Peyer's patch (tissue), 4 donors: ENCODE results near the gene TGFB2. TPM values are rescaled to one million over a fixed set of nuclear protein-coding genes. Genes with fewer than 3 reads are reported as not detected.

Source experiments
- DNase-seq, 3 donors: peaks; one replicate each; pipeline ENCODE4 v3.0.0-alpha.2; 2017 to 2019
- H3K27ac ChIP-seq, 4 donors: fragments of 200-600 bp; sonication (generic); one replicate each; pipeline ENCODE4 v1.5.1; 2016 to 2019
- H3K27me3 ChIP-seq, 2 donors: fragments of 200-600 bp; sonication (generic); one replicate each; pipeline ENCODE4 v1.5.1; 2019
- H3K36me3 ChIP-seq, 3 donors: fragments of 200-600 bp; sonication (generic); one replicate each; pipeline ENCODE4 v1.5.1; 2016 to 2019
- H3K4me1 ChIP-seq, 4 donors: fragments of 200-600 bp; sonication (generic); one replicate each; pipeline ENCODE4 v1.5.1; 2016 to 2019
- H3K4me3 ChIP-seq, 4 donors: fragments of 200-600 bp; sonication (generic); 1 replicate in 3 of 4; 2 replicates in 1 of 4; pipeline ENCODE4 v1.5.1; 2016 to 2019; ENCODE audit warnings: mild to moderate bottlenecking in 1 of 4
- H3K9me3 ChIP-seq, 4 donors: fragments of 200-600 bp; sonication (generic); one replicate each; pipeline ENCODE4 v1.5.1; 2016 to 2019; ENCODE audit warnings: mild to moderate bottlenecking in 1 of 4
- POLR2A ChIP-seq, 2 donors: fragments of 450-650 bp; IDR thresholded peaks; one replicate each; pipeline ENCODE4 v1.5.1; 2017; ENCODE audit warnings: antibody characterized with exemption in 2 of 2, mild to moderate bottlenecking in 2 of 2, moderate library complexity in 2 of 2
- total RNA-seq, 4 donors: library from RNA; depleted of rRNA; stranded (reverse); fragments of >200 nt; gene quantifications; one replicate each; pipeline ENCODE4 v1.1.0, GENCODE V29; 2016
- TF ChIP-seq, protein P1 (sequence below), 6 experiments: fragments of 450-650 bp in 4 of 6; fragments of 200-600 bp in 2 of 6; sonication (generic) in 1 of 6; IDR thresholded peaks; one replicate each; pipeline ENCODE4 v1.5.1; 2017 to 2019; ENCODE audit warnings: antibody characterized with exemption in 6 of 6, mild to moderate bottlenecking in 3 of 6, moderate library complexity in 1 of 6

Gene TGFB2
- total RNA-seq, 4 donors from 2014 or later = 0.28 to 1.7 (median 0.54) TPM; not detected in 1

DNA sequence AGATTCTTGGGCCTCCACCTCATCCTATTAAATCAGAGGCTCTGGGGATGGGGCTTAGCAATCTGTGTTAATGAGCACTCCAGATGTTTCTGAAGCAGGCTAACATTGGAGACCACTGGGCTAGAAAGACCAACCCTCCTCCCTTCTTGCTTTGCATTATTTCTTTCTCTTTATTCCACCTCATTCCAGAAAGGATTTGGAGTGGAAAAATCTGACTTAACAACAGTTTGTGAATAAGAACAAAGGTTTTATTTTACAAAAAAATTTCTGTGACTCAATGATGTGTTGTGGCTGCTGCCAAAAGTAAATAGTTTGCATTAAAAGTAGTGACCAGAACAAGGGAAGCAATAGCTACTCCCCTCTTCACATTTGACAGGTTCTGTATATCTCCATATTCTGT lies 79.4 kb downstream of the TGFB2 start:
- Histone ChIP-seq H3K36me3 (no peaks in the 10 kb centered on the region), H3K4me1 (no peaks in the 10 kb centered on the region), H3K9me3 (no peaks in the 10 kb centered on the region), H3K27ac (no peak overlapping the region), H3K27me3 (no peaks in the 10 kb centered on the region), H3K4me3 (no peak overlapping the region)
- no peak for DNase-seq
- TF ChIP-seq POLR2A (IDR thresholded peaks at IDR 0.05) = no peak
- TF ChIP-seq, protein P1, sequence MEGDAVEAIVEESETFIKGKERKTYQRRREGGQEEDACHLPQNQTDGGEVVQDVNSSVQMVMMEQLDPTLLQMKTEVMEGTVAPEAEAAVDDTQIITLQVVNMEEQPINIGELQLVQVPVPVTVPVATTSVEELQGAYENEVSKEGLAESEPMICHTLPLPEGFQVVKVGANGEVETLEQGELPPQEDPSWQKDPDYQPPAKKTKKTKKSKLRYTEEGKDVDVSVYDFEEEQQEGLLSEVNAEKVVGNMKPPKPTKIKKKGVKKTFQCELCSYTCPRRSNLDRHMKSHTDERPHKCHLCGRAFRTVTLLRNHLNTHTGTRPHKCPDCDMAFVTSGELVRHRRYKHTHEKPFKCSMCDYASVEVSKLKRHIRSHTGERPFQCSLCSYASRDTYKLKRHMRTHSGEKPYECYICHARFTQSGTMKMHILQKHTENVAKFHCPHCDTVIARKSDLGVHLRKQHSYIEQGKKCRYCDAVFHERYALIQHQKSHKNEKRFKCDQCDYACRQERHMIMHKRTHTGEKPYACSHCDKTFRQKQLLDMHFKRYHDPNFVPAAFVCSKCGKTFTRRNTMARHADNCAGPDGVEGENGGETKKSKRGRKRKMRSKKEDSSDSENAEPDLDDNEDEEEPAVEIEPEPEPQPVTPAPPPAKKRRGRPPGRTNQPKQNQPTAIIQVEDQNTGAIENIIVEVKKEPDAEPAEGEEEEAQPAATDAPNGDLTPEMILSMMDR (IDR thresholded peaks at IDR 0.05) = no peak

DNA sequence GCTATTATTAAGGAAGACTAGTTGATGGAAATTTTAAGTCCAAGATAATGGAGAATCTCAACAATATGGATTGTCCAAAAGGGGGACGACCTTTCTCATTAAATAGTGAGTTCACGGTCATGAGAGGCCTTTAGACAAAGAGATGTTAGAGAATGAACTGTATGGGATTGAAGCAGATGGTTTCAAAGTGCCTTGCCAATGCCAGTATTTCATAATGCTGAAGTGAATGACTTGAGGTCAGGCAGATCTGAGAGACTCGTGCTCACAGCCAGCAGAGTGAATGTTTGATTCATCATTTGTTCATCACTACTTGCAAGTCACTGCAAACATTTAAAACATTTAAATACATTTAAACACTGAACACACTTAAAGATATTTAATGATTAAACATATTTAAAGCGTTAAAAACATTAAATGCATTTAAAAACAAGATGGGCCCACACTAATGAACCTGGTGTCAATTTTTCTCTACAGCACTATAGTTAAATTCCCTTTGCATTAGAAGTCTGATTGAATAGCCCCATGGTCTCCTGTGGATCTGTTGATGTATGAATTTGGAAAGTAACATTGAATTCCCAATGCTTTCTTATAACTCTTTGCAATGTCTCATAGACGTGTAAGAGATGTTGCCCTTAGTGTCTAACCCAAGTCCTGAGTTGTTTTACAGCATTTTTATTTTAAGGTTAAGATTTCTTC lies 80.7 kb downstream of the TGFB2 start:
- Histone ChIP-seq H3K4me1 (no peaks in the 10 kb centered on the region), H3K36me3 (no peaks in the 10 kb centered on the region), H3K27me3 (no peaks in the 10 kb centered on the region), H3K27ac (no peak overlapping the region), H3K4me3 (no peak overlapping the region), H3K9me3 (no peaks in the 10 kb centered on the region)
- DNase-seq = no peak
- no peak for TF ChIP-seq POLR2A (IDR thresholded peaks at IDR 0.05)
- TF ChIP-seq, protein P1 (IDR thresholded peaks at IDR 0.05) = no peak

DNA sequence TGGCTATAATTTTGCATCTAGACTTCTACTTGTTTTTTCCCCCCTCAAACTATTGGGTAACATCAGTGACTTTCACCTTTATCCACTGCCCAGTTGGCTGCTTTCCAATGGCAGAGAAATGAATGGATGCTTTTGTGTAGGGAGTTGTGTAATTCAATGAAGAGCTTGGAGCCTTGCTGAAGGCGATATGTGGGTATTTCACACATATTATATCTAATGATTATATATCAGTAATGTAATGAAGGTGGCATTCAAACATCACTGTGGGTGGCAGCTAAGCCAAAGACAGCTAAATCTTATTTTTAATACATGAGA lies 81.2 kb downstream of the TGFB2 start:
- Histone ChIP-seq H3K4me1 (no peaks in the 10 kb centered on the region), H3K36me3 (no peaks in the 10 kb centered on the region), H3K9me3 (no peaks in the 10 kb centered on the region), H3K4me3 (no peak overlapping the region), H3K27me3 (no peaks in the 10 kb centered on the region), H3K27ac (no peak overlapping the region)
- TF ChIP-seq POLR2A (IDR thresholded peaks at IDR 0.05) = no peak
- TF ChIP-seq, protein P1 (IDR thresholded peaks at IDR 0.05) = no peak
- no peak for DNase-seq

DNA sequence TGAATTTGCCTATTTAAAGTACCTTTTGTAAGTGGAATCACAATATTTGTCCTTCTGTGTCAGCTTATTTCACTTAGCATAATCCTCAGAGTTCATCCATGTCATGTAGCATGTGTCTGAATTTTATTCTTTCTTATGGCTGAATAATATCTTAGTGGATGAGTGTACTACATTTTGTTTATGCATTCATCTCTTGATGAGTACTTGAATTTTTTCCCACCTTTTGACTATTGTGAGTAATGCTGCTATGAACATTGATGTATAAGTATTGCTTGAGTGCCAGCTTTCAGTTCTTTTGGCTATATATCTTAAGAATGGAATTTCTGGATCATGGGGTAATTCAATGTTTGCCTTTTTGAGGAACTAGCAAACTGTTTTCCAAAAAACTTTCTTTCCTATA lies 84.2 kb downstream of the TGFB2 start:
- DNase-seq = no peak
- Histone ChIP-seq H3K36me3 (no peaks in the 10 kb centered on the region), H3K4me1 (no peaks in the 10 kb centered on the region), H3K27ac (no peak overlapping the region), H3K4me3 (no peak overlapping the region), H3K9me3 (no peaks in the 10 kb centered on the region), H3K27me3 (no peaks in the 10 kb centered on the region)
- TF ChIP-seq, protein P1 (IDR thresholded peaks at IDR 0.05) = no peak

DNA sequence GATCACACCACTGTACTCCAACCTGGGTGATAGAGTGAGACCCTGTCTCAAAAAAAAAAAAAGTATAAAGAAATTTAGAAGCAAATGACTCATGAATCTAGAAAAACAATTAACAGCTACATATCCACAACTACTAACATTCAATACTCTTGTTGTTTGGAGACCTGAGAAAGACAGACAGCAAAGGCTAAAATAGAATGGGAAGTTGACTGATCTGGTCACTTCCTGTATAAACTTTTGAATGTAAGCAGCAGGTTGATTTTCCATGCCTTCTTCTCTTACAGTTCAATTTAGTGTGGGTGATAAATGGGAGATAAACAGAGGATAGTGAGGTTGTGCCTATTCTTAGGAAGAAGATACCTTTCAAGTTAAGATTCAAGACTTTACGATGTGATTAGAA lies 85.2 kb downstream of the TGFB2 start:
- Histone ChIP-seq H3K9me3 (no peaks in the 10 kb centered on the region), H3K27me3 (no peaks in the 10 kb centered on the region), H3K36me3 (no peaks in the 10 kb centered on the region), H3K4me1 (no peaks in the 10 kb centered on the region), H3K27ac (no peak overlapping the region), H3K4me3 (no peak overlapping the region)
- DNase-seq = no peak
- TF ChIP-seq POLR2A (IDR thresholded peaks at IDR 0.05) = no peak
- TF ChIP-seq, protein P1 (IDR thresholded peaks at IDR 0.05) = no peak

DNA sequence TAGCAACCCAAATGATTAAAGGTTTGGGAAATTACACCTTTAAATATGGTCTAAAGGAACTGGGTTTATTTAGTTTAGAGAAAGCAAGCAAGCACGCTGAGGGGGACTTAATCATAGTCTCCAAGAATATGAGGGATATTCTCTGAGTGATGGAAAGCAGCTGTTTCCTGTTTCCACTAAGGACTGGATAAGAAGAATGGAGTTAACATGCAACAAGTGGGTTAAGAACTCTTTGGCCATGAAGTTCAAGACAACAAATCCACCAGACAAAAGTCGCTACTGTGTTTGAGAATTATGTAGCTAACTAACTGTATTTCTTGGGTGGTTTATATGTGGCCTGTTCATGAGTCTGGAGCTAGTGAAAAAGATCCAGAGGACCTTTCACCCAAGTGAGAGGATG lies 85.7 kb downstream of the TGFB2 start:
- DNase-seq = no peak
- Histone ChIP-seq H3K27me3 (no peaks in the 10 kb centered on the region), H3K9me3 (no peaks in the 10 kb centered on the region), H3K4me1 (no peaks in the 10 kb centered on the region), H3K27ac (no peak overlapping the region), H3K4me3 (no peak overlapping the region), H3K36me3 (no peaks in the 10 kb centered on the region)
- TF ChIP-seq, protein P1 (IDR thresholded peaks at IDR 0.05) = no peak
- no peak for TF ChIP-seq POLR2A (IDR thresholded peaks at IDR 0.05)
